ENCODE measurements around the gene RTL1. TPM values are rescaled to one million over a fixed set of nuclear protein-coding genes. Genes with fewer than 3 reads are reported as not detected.

The RTL1 gene
- total and polyA plus RNA-seq, 4 donors: 0.44 to 2.2 (median 1.1) TPM

- WGBS (ENCODE audit: insufficient coverage): 95% methylated on average over 10 of the region's 13 CpGs
- H3K27ac ChIP-seq (ENCODE audit: low read depth, low read length): no peak overlapping the region
These were observed 35.7 kb downstream of the RTL1 start for GRCh38 chr14:100867631-100868315.

GRCh38 chr14:100866666-100867630, 36.6 kb downstream of the RTL1 start:
- Histone ChIP-seq H3K27ac (ENCODE audit: low read depth, low read length) (no peak overlapping the region), H3K27me3 (ENCODE audit: control insufficient read depth, insufficient read depth, low read length) (no peaks in the 10 kb centered on the region), H3K4me1 (ENCODE audit: control insufficient read depth, insufficient read depth, low read length) (peaks cover 19% of the 10 kb centered on the region), H3K9me3 (ENCODE audit: control insufficient read depth, insufficient read depth, low read length) (no peaks in the 10 kb centered on the region), H3K4me3 (ENCODE audit: low read depth, low read length) (no peak overlapping the region), H3K36me3 (ENCODE audit: control insufficient read depth, insufficient read depth, low read length) (peaks cover 39% of the 10 kb centered on the region)
- 92% methylated on average over 14 of the region's 18 CpGs for WGBS (ENCODE audit: insufficient coverage)
- no peak for DNase-seq (ENCODE audit: low read depth in 4 of 6, low spot score in 6 of 6)

More at GRCh38 chr14:100867631-100868315, 35.7 kb downstream of the RTL1 start:
- DNase-seq (ENCODE audit: low read depth in 4 of 6, low spot score in 6 of 6): no peak
- Histone ChIP-seq H3K4me3 (ENCODE audit: low read depth, low read length) (no peak overlapping the region), H3K4me1 (ENCODE audit: control insufficient read depth, insufficient read depth, low read length) (peaks cover 19% of the 10 kb centered on the region), H3K36me3 (ENCODE audit: control insufficient read depth, insufficient read depth, low read length) (peaks cover 34% of the 10 kb centered on the region), H3K9me3 (ENCODE audit: control insufficient read depth, insufficient read depth, low read length) (no peaks in the 10 kb centered on the region), H3K27me3 (ENCODE audit: control insufficient read depth, insufficient read depth, low read length) (no peaks in the 10 kb centered on the region)

- peaks cover 19% of the 10 kb centered on the region for H3K4me1 ChIP-seq (ENCODE audit: control insufficient read depth, insufficient read depth, low read length)
- no peaks in the 10 kb centered on the region for H3K27me3 ChIP-seq (ENCODE audit: control insufficient read depth, insufficient read depth, low read length)
- H3K36me3 ChIP-seq (ENCODE audit: control insufficient read depth, insufficient read depth, low read length): peaks cover 46% of the 10 kb centered on the region
- H3K27ac ChIP-seq (ENCODE audit: low read depth, low read length): no peak overlapping the region
- no peak for DNase-seq (ENCODE audit: low read depth in 4 of 6, low spot score in 6 of 6)
- H3K4me3 ChIP-seq (ENCODE audit: low read depth, low read length): no peak overlapping the region
- H3K9me3 ChIP-seq (ENCODE audit: control insufficient read depth, insufficient read depth, low read length): no peaks in the 10 kb centered on the region
- 66% methylated on average over 22 of the region's 22 CpGs for WGBS (ENCODE audit: insufficient coverage)
These were observed 37.6 kb downstream of the RTL1 start for GRCh38 chr14:100865682-100866591.

- Histone ChIP-seq H3K9me3 (ENCODE audit: control insufficient read depth, insufficient read depth, low read length) (no peaks in the 10 kb centered on the region), H3K4me1 (ENCODE audit: control insufficient read depth, insufficient read depth, low read length) (peaks cover 19% of the 10 kb centered on the region), H3K27me3 (ENCODE audit: control insufficient read depth, insufficient read depth, low read length) (no peaks in the 10 kb centered on the region), H3K4me3 (ENCODE audit: low read depth, low read length) (no peak overlapping the region), H3K27ac (ENCODE audit: low read depth, low read length) (no peak overlapping the region), H3K36me3 (ENCODE audit: control insufficient read depth, insufficient read depth, low read length) (peaks cover 53% of the 10 kb centered on the region)
- WGBS (ENCODE audit: insufficient coverage): 90% methylated on average over 6 of the region's 9 CpGs
- DNase-seq (ENCODE audit: low read depth in 4 of 6, low spot score in 6 of 6): no peak
These were observed 38.4 kb downstream of the RTL1 start for GRCh38 chr14:100864960-100865681.

- H3K27ac ChIP-seq (ENCODE audit: low read depth, low read length): no peak overlapping the region
- no peak for DNase-seq (ENCODE audit: low read depth in 4 of 6, low spot score in 6 of 6)
- no peak overlapping the region for H3K4me3 ChIP-seq (ENCODE audit: low read depth, low read length)
- H3K27me3 ChIP-seq (ENCODE audit: control insufficient read depth, insufficient read depth, low read length): no peaks in the 10 kb centered on the region
- peaks cover 59% of the 10 kb centered on the region for H3K36me3 ChIP-seq (ENCODE audit: control insufficient read depth, insufficient read depth, low read length)
- peaks cover 20% of the 10 kb centered on the region for H3K4me1 ChIP-seq (ENCODE audit: control insufficient read depth, insufficient read depth, low read length)
- 97% methylated on average over 10 of the region's 10 CpGs for WGBS (ENCODE audit: insufficient coverage)
- no peaks in the 10 kb centered on the region for H3K9me3 ChIP-seq (ENCODE audit: control insufficient read depth, insufficient read depth, low read length)
These were observed 39.3 kb downstream of the RTL1 start for GRCh38 chr14:100864206-100864605.

- Histone ChIP-seq H3K4me1 (ENCODE audit: control insufficient read depth, insufficient read depth, low read length) (peaks cover 28% of the 10 kb centered on the region), H3K9me3 (ENCODE audit: control insufficient read depth, insufficient read depth, low read length) (no peaks in the 10 kb centered on the region), H3K36me3 (ENCODE audit: control insufficient read depth, insufficient read depth, low read length) (peaks cover 56% of the 10 kb centered on the region), H3K27me3 (ENCODE audit: control insufficient read depth, insufficient read depth, low read length) (no peaks in the 10 kb centered on the region), H3K27ac (ENCODE audit: low read depth, low read length) (no peak overlapping the region), H3K4me3 (ENCODE audit: low read depth, low read length) (no peak overlapping the region)
- WGBS (ENCODE audit: insufficient coverage): 100% methylated on average over 2 of the region's 2 CpGs
- no peak for DNase-seq (ENCODE audit: low read depth in 4 of 6, low spot score in 6 of 6)
These were observed 40.7 kb downstream of the RTL1 start for GRCh38 chr14:100862793-100863192.

- no peak overlapping the region for H3K4me3 ChIP-seq (ENCODE audit: low read depth, low read length)
- DNase-seq (ENCODE audit: low read depth in 4 of 6, low spot score in 6 of 6): no peak
- peaks cover 56% of the 10 kb centered on the region for H3K36me3 ChIP-seq (ENCODE audit: control insufficient read depth, insufficient read depth, low read length)
- H3K27ac ChIP-seq (ENCODE audit: low read depth, low read length): no peak overlapping the region
- no peaks in the 10 kb centered on the region for H3K27me3 ChIP-seq (ENCODE audit: control insufficient read depth, insufficient read depth, low read length)
- no peaks in the 10 kb centered on the region for H3K9me3 ChIP-seq (ENCODE audit: control insufficient read depth, insufficient read depth, low read length)
- WGBS (ENCODE audit: insufficient coverage): 80% methylated on average over 3 of the region's 3 CpGs
- H3K4me1 ChIP-seq (ENCODE audit: control insufficient read depth, insufficient read depth, low read length): peaks cover 28% of the 10 kb centered on the region
These were observed 41.2 kb downstream of the RTL1 start for GRCh38 chr14:100862277-100862676.

- no peak overlapping the region for H3K27ac ChIP-seq (ENCODE audit: low read depth, low read length)
These were observed 41.6 kb downstream of the RTL1 start for GRCh38 chr14:100861937-100862247.

More at GRCh38 chr14:100861937-100862247, 41.6 kb downstream of the RTL1 start:
- H3K4me1 ChIP-seq (ENCODE audit: control insufficient read depth, insufficient read depth, low read length): peaks cover 24% of the 10 kb centered on the region
- no peak overlapping the region for H3K4me3 ChIP-seq (ENCODE audit: low read depth, low read length)
- DNase-seq (ENCODE audit: low read depth in 4 of 6, low spot score in 6 of 6): no peak
- WGBS (ENCODE audit: insufficient coverage): 93% methylated on average over 2 of the region's 2 CpGs
- H3K27me3 ChIP-seq (ENCODE audit: control insufficient read depth, insufficient read depth, low read length): no peaks in the 10 kb centered on the region
- H3K9me3 ChIP-seq (ENCODE audit: control insufficient read depth, insufficient read depth, low read length): no peaks in the 10 kb centered on the region
- peaks cover 52% of the 10 kb centered on the region for H3K36me3 ChIP-seq (ENCODE audit: control insufficient read depth, insufficient read depth, low read length)
